T-helper 1 cell treated with Interleukin-12 subunit alpha and Interleukin-12 subunit beta and Interleukin-4 antibody, amounts not matched to agents 30 ng/mL and 1 ng/mL, for 36 hours (primary cell): Measurements from ENCODE around the gene MRPL30. TPM values are rescaled to one million over a fixed set of nuclear protein-coding genes. Genes with fewer than 3 reads are reported as not detected.
"Not testable (repeated sequence)": the region's sequence is repeated elsewhere in the genome, so short reads cannot be mapped to it uniquely, and the experiment has no call there.

ENCODE experiments used
- intact Hi-C: fragments of 100-400 bp; cut with micrococcal nuclease; formaldehyde crosslinking; loops from one replicate; pipeline ENCODE4 v1.15.1; 2024
- total RNA-seq: library from RNA; stranded (reverse); gene quantifications from 2 replicates; pipeline ENCODE4 v1.2.3, GENCODE V29; 2022

Gene MRPL30
- total RNA-seq, 1 donor from 2014 or later = 23.2 TPM

DNA sequence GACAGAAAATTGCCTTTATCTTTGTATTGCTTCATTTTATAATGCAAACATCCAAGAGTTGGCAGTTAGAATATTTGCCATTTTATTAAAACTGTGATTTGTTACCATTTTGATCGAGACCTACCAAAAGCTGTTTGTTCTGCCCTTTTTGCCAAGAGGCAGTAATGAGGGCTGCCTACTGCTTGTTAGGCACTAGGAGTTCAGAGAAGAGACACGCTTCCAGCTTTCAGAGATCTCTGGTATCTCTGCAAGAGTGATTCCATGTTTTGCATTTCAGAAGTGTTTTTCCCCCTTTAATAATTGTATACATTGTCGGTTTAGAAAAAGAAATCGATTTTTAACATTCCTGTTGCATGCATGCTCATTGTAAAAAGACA is 628 bp downstream of the MRPL30 start:
- intact Hi-C loops = loop anchor here (1.0 to 5.0 kb wide), 8 partner anchors 26 to 1537 kb away; partner anchors contain the start of genes C2orf15, COA5, PDCL3 and REV1

DNA sequence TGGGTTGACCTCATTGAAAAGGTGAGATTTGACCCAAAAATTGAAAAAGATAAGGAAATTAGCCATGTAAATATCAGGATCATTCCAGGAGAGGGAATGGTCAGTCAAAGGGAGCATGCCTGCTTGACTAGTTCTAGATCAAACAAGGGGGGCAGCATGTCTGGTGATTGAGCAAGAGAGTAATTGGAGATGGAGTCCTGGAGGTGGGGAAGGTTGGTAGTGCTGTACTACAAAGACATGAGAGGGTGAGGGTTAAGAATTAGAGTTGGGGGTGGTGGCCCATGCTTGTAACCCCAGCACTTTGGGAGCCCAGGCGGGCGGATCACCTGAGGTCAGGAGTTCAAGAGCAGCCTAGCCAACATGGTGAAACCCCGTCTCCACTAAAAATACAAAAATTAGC is 2.0 kb downstream of the MRPL30 start:
- intact Hi-C loops = loop anchor here (5.0 kb wide), 1 partner anchor 411 kb away; no protein-coding TSS in a partner anchor

DNA sequence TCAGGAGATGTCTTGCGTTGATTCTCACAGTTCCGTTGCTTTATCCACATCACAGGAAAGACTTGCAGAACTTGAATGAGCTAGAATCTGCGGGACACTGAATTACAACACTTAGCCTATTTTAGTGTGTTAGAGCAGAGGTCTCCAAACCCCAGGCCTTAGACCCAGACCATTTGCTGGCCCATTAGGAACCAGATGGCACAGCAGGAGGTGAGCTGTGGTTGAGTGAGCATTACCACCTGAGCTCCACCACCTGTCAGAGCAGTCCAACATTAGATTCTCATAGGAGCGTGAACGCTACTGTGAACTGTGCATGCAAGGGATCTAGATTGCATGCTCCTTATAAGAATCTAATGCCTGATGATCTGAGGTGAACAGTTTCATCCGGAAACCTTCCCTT is 3.8 kb downstream of the MRPL30 start:
- intact Hi-C loops = loop anchor here (5.0 kb wide), 1 partner anchor 413 kb away; no protein-coding TSS in a partner anchor

DNA sequence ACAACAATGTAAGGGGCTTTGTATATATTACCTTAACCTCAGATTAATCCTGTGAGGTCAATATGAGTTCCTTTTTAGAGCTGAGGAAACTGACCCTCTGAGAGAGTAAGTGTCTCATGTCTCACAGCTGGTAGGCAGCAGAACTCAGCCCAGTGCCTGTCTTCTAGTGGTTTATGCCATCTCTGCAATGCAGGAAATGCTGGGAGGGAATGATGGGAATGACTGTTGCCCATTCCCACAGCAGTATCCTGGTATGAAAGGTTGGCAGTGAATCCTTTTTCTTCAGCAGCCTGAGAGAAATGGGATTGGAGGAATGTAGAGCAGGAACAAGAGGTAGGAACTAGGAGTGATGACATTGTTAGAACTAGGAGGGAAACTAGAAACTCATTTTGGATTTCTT is 6.0 kb downstream of the MRPL30 start:
- intact Hi-C loops = no loop called here

DNA sequence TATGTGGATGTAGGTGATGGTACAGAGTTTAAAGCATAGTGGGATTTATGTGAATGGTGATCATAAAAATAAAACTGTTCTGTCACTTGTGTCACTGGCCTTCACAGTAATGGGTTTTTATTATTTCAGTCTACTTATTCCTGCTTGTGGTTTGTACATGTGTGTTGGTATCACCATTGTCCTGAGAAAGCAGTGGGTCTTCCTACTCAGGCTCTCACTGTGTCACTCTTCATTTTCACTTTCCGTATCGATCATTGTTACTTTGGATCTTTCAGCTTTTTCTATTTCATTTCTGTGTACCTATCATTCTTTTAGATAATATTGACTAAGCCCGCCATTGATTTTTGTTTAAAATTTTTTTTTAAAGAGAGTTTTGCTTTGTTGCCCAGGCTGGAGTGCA is 7.4 kb downstream of the MRPL30 start:
- intact Hi-C loops = no loop called here

DNA sequence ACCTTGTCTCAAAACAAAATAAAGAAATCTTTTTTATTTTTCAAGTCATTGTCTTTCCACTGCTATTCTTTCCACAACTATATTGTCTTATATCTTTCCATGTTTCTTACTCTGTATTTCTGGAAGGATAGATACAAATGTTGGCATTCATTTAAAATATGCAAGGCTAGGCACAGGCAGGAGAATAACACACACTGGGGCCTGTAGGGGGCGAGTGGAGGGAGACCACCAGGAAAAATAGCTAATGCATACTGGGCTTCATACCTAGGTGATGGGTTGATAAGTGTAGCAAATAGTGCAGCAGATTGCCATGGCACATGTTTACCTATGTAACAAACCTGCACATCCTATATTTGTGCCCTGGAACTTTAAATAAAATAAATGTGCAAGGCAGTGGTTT is 9.6 kb downstream of the MRPL30 start:
- intact Hi-C loops = no loop called here

DNA sequence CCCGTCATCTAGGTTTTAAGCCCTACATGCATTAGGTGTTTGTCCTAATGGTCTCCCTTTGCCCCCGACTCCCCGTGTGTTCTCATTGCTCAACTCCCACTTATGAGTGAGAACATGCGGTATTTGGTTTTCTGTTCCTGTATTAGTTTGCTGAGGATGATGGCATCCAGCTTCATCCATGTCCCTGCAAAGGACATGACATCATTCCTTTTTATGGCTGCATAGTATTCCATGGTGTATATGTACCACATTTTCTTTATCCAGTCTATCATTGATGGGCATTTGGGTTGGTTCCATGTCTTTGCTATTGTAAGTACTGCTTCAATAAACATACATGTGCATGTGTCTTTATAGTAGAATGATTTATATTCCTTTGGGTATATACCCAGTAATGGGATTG is 11.4 kb downstream of the MRPL30 start:
- intact Hi-C loops = not testable (repeated sequence)

DNA sequence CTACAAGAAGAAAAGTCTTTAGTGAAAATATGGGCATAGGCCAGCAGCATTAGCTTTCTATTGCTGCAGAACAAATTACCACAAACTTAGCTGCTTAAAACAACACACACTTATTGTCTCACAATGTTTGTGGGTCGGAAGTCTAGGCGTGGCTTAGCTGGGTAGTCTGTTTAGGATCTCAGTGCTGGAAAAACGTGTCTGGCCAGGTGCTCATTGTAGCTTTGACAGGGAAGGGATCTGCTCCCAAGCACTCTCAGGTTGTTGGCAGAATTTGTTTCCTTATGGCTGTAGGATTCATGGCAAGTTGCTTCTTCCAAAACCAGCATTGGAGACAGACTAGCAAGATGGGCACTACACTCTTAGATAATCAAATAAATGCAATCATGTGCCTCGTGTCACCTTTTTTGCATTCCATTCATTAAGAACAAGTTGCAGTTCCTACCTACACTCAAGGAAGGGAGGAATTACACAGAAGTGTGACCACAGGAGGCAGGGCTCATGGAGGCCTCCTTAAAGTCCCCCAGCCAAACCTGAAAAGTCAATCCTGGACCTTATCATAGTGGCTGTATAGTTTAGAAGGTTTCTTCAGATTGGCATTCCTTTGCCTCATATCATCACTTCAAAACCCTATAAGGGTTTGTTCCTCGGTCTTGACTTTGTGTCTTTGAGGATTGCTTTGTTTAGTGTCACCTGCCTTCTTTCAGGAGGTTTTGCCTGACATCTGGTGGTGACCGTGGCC is 17.3 kb downstream of the MRPL30 start:
- intact Hi-C loops = no loop called here

DNA sequence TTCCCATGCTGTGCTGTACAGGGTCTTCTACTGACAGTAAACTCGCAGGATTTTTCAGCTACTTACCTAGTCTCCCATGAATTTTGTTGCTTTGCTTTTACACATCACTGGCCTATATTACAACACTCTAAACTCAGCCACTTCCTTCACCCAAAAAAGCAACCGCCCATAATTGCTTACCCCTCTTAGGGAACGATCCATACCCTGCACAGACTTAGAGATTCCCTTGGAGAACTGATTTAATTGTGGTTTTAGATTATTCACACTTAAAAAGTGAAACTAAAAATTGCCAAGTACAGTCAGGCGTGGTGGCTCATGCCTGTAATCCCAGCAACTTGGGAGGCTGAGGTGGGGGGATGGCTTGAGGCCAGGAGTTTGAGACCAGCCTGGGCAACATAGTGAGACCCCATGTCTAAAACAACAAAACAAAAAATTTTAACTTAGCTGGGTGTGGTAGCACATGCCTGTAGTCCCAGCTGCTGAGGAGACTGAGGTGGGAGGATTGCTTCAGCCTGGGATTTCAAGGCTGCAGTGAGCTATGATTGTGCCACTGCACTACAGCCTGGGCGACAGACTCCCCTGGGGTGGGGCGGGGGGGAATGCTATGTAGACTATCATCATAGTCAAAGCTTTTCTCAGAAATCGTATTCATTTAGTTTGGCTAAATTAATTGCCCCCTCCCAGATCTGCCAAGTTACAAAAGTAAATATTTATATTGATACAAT is 19.3 kb downstream of the MRPL30 start:
- intact Hi-C loops = no loop called here

DNA sequence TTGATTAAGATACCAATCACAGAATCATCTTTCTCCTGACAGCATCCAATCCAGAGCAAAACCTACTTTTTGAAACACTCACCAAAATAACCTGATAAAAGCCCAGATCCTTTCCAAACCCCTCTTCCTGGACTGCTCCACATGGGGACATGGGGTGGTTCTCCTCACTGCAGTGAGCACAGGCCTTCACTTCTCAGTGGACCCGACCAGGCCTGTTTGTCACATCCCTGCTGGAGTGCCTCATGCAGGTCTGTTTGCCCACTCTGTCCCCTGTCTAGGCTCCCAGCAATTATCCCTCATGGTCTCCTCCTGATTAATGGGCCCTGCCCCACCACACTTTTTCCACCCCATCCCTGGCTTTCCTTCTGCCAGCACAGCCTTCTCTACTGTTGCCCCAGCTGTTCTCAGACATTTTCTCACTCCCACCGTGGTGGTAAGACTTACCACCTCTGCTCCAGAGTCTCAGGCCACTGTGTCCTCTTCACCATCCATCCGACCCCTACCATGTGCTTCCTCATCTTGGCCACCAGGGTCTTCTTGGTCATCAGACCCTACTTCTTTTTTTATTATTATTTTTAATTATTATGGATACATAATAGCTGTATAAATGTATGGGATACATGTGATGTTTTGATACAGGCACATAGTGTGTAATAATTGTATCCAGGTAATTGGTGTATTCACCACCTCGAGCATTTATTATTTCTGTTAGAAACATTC is 21.1 kb downstream of the MRPL30 start:
- intact Hi-C loops = no loop called here

DNA sequence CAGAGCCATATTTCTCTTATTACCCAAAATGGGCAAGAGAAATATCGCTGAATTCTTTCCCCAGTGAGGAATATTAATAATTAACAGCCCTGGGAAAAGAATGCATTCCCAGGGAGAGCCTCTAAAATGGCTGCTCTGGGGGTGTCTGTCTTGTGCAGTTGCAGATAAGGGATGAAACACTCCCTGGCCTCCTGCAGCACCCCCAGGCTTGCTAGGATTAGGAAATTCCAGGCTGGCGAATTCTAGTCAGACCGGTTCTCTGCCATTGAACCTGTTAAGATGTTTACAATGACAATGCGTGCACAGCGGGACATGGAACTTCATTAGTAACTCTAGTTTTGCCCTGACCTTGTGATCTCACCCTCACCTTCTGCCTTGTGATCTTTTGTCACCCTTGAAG is 24.5 kb downstream of the MRPL30 start:
- intact Hi-C loops = no loop called here

DNA sequence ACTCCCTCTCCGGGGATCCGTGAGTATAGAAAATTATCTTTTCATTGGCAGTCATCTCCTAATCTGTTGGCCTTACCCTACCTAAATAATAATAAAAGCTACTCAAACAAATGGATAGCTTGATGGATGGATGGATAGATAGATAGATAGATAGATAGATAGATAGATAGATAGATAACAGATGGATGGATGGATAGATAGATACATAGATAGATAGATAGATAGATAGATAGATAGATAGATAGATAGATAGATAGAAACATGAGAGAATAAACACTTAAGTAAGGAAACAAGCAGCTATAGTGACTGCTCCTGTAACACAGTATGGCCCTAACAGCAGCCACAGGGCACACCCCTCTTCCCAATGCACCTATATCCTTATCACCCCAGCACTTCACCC is 35.1 kb downstream of the MRPL30 start:
- intact Hi-C loops = no loop called here

DNA sequence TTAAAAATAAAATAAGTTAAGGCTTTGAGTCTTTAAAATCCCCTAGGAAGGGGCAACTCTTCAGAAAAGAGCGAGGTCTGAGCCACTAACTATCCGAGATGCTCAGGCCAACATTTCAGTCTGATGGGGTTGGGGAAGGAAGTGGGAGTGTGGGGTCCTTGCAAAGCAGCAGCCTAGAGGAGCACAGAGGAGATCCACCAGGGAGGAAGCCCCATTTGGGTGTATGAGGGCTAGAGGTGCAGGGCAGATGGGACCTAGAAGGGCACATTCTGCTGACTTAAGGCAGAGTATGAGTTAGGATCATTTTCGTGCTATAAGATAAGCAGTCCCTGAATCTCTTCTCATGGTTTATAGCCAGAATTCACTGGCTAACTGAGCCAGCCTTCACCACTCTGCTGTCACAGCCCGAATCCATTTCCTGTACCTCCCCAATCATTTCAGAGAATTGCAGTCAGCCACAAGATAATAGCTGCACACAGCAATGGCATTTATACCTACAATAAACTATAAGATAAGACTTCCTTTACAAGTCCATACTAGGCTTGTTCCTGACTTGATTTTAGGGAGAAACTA is 37.0 kb downstream of the MRPL30 start:
- intact Hi-C loops = no loop called here

DNA sequence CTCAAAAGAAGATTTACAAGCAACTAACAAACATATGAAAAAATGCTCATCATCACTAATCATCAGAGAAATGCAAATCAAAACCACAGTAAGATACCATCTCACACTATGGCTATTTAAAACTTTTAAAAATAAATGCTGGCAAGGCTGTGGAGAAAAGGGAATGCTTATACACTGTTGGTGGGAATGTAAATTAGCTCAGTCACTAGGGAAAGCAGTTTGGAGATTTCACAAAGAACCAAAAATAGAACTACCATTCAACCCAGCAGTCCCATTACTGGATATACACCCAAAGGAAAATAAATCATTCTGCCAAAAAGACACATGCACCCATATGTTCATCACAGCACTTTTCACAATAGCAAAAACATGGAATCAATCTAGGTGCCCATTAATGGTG is 52.2 kb downstream of the MRPL30 start:
- intact Hi-C loops = not testable (repeated sequence)

DNA sequence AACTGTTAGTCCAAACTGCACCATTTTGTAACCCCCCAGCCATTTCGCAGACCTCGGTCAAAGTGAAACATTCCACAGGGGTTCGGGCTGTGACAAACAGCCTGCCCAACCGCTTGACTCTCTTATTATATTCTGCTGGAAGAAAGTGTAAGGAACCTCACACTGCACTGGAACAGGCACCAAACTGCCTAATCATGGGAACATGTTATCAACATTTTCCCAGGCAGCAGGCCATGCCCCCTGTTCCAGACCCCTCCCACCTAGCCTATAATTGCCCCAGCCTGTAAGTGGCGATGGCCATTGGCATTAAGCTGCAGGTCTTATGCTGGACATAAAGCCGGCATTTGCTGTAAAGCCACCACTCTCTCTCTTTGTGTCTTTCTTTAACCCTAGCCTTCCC is 57.6 kb downstream of the MRPL30 start:
- intact Hi-C loops = no loop called here

DNA sequence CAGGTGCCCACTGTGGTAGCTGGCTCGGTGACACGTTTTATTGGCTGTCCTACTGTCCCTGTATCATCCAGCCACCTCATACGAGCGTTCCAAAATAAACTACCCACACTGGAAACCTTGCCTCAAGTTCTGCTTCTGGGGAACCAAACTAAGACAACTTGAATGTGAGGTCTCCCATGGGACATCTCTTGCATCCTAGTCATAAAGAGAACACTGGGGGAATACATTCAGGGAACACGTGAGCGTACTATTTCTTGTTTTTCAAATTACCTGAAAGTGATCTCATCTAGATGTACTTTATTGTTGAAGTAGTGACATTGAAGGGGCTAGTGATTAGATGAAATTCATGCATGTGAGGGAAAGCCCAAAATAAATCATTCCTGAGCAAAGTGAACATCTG is 59.4 kb downstream of the MRPL30 start:
- intact Hi-C loops = no loop called here

DNA sequence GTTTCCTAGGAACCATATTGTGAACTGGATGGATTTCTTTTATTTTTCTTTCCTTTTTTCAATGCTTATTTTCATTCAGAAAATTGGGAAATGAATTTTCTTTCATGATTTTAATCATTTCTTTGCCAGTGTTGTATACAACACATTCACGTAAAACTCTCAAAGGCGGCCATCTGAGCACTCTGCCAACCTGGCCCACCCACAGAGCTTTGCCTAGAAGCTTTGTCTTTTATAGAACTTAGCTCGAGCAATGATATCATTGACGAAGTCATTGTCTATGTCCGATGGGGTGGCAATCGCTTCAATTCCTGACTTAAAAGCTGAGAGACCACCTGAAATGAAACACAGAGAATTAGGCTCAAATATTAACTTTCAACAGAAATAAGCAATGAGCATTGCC is 61.2 kb downstream of the MRPL30 start:
- intact Hi-C loops = no loop called here

Other genes starting within 250 kb of the MRPL30 start
- 0.98 and 1.2 TPM in 2 replicates for gene CRACDL, start 245.0 kb upstream of the MRPL30 start, total RNA-seq
- 0.20 and 0.25 TPM in 2 replicates for gene C2orf15, start 39.5 kb upstream of the MRPL30 start, total RNA-seq
- gene TSGA10, start 26.2 kb upstream of the MRPL30 start, total RNA-seq = 5.0 and 5.9 TPM in 2 replicates
- gene LIPT1, start 26.2 kb upstream of the MRPL30 start, total RNA-seq = 6.1 and 6.6 TPM in 2 replicates
- gene MITD1, start 126 bp upstream of the MRPL30 start, total RNA-seq = 73.7 and 78.7 TPM in 2 replicates
- gene LYG2, start 74.5 kb downstream of the MRPL30 start, total RNA-seq = not detected in 2 replicates
- 2.7 and 2.8 TPM in 2 replicates for gene LYG1, start 120.0 kb downstream of the MRPL30 start, total RNA-seq
- gene TXNDC9, start 155.1 kb downstream of the MRPL30 start, total RNA-seq = 33.2 and 37.7 TPM in 2 replicates
- gene EIF5B, start 156.2 kb downstream of the MRPL30 start, total RNA-seq = 53.6 and 58.2 TPM in 2 replicates